Mucosa of rectum (tissue), 2 donors: ENCODE measurements around the gene AGTPBP1.
"Not testable (repeated sequence)": the region's sequence is repeated elsewhere in the genome, so short reads cannot be mapped to it uniquely, and the experiment has no call there.

Experiments used
- H3K27ac ChIP-seq, 2 donors: one replicate each; pipeline ENCODE4 v1.7.0; 2013; ENCODE audit warnings: inconsistent platforms in 2 of 2, low read depth in 2 of 2, low read length in 2 of 2
- H3K27me3 ChIP-seq, 2 donors: one replicate each; pipeline ENCODE4 v1.7.0; 2013; ENCODE audit warnings: low read length in 2 of 2; ENCODE audit not compliant: control insufficient read depth in 2 of 2, insufficient read depth in 2 of 2
- H3K36me3 ChIP-seq, 2 donors: one replicate each; pipeline ENCODE4 v1.7.0; 2013; ENCODE audit warnings: low read length in 2 of 2; ENCODE audit not compliant: control insufficient read depth in 2 of 2, insufficient read depth in 2 of 2
- H3K4me1 ChIP-seq, 2 donors: one replicate each; pipeline ENCODE4 v1.7.0; 2013; ENCODE audit warnings: low read length in 2 of 2, mild to moderate bottlenecking in 1 of 2; ENCODE audit not compliant: control insufficient read depth in 2 of 2, insufficient read depth in 2 of 2
- H3K4me3 ChIP-seq, 2 donors: one replicate each; pipeline ENCODE4 v1.7.0; 2013; ENCODE audit warnings: low read length in 2 of 2
- H3K9ac ChIP-seq, 2 donors: one replicate each; pipeline ENCODE4 v1.7.0; 2013; ENCODE audit warnings: low read length in 2 of 2, low read depth in 1 of 2, mild to moderate bottlenecking in 1 of 2
- H3K9me3 ChIP-seq, 2 donors: one replicate each; pipeline ENCODE4 v1.7.0; 2013; ENCODE audit warnings: low read length in 2 of 2; ENCODE audit not compliant: control insufficient read depth in 2 of 2
- donor health status: healthy.
- donor health status: Normal muscosa, but diverticular disease.

AGTPBP1 gene

DNA sequence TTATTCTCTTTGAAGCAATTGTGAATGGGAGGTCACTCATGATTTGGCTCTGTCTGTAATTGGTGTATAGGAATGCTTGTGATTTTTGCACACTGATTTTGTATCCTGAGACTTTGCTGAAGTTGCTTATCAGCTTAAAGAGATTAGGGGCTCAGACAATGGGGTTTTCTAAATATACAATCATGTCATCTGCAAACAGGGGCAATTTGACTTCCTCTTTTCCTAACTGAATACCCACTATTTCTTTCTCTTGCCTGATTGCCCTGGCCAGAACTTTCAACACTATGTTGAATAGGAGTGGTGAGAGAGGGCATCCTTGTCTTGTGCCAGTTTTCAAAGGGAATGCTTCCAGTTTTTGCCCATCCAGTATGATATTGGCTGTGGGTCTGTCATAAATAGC lies 22.3 kb downstream of the AGTPBP1 start:
- H3K36me3 ChIP-seq, H3K27me3 ChIP-seq, H3K4me1 ChIP-seq, H3K9ac ChIP-seq, H3K4me3 ChIP-seq, H3K27ac ChIP-seq, H3K9me3 ChIP-seq: not testable (repeated sequence)

DNA sequence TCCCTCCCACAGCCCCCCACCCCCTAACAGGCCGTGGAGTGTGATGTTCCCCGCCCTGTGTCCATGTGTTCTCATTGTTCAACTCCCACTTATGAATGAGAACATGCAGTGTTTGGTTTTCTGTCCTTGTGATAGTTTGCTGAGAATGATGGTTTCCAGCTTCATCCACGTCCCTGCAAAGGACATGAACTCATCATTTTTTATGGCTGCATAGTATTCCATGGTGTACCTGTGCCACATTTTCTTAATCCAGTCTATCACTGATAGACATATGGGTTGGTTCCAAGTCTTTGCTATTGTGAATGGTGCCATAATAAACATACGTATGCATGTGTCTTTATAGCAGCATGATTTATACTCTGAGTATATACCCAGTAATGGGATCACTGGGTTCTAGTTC lies 23.9 kb downstream of the AGTPBP1 start:
- H3K4me1 ChIP-seq, H3K9me3 ChIP-seq, H3K36me3 ChIP-seq, H3K27me3 ChIP-seq, H3K9ac ChIP-seq, H3K4me3 ChIP-seq, H3K27ac ChIP-seq: not testable (repeated sequence)

DNA sequence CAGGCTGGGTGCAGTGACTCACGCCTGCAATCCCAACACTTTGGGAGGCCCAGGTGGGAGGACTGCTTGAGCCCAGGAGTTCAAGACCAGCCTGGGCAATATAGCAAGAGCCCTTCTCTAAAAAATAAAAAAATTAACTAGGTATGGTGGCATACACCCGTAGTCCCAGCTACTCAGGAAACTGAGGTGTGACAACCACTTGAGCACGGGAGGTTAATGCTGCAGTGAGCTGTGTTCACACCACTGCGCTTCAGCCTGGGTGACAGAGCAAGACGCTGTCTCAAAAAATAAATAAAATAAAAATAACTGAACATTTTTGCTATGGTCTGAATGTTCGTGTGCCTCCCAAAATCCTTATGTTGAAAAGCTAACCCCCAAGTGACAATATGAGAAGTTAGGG lies 24.5 kb downstream of the AGTPBP1 start:
- H3K4me3 ChIP-seq = no peak overlapping the region
- H3K4me1 ChIP-seq = no peaks in the 10 kb centered on the region
- H3K9ac ChIP-seq = no peak overlapping the region
- H3K9me3 ChIP-seq = no peaks in the 10 kb centered on the region
- no peak overlapping the region for H3K27ac ChIP-seq
- no peaks in the 10 kb centered on the region for H3K27me3 ChIP-seq
- H3K36me3 ChIP-seq = no peaks in the 10 kb centered on the region

DNA sequence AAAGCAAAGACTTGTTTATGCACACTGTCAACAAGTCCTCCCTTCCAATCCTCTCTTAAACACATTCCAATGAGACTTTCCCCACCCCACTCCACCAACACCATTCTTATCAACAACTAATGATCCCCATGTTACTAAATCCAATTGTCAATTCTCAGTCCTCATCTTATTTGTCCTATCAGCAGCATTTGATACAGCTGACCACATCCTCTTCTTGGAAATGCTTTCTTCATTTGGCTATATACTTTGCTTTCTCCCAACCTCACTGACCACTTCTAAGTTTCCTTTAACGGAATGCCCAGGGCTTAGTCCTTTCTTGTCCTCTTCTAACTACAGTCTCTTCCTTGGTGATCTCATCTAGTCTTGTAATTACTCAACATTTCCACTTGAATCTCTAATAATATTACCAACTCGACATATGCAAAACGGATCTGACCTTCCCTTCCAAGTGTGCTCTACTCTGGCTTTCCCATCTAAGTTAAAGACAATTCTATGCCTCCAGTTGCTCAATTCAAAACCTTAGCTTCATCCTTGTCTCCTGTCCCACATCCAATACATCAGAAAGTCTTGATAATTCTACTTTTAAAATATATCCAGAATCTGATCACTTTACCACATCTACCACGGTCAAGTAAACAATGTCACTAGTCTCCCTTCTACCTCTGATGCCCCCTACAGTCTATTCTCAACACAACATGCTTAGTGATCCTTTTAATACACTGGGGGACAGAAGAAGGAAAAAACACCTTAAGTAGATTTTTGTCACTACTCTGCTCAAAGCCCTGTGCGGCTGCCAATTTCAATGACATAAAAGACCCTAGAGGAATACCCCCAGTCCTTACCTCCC lies 25.5 kb downstream of the AGTPBP1 start:
- Histone ChIP-seq H3K4me1 (no peaks in the 10 kb centered on the region), H3K9ac (no peak overlapping the region), H3K27me3 (no peaks in the 10 kb centered on the region), H3K36me3 (no peaks in the 10 kb centered on the region), H3K27ac (no peak overlapping the region), H3K4me3 (no peak overlapping the region), H3K9me3 (no peaks in the 10 kb centered on the region)

DNA sequence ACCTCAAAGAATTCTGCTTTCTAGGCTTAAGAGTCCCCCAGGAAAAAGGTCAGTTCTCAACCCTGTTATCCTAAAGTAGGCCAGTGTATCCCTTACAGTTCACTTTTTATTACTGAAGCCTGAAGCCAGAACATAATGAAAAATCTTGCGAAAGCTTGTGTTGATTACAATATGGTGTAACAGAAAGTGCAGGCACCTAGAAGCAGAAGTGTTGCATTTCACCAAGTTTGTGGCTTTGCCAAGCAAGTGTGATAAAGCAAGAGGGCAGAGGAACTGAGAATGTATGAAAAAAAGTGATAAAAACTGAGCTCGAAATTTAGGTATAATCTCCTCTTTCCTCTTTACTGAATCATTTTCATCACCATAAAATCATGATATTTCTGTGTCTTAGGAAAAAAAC lies 26.2 kb downstream of the AGTPBP1 start:
- H3K4me1 ChIP-seq = no peaks in the 10 kb centered on the region
- H3K27me3 ChIP-seq = no peaks in the 10 kb centered on the region
- H3K9me3 ChIP-seq = no peaks in the 10 kb centered on the region
- H3K9ac ChIP-seq = no peak overlapping the region
- H3K36me3 ChIP-seq = no peaks in the 10 kb centered on the region
- no peak overlapping the region for H3K4me3 ChIP-seq
- no peak overlapping the region for H3K27ac ChIP-seq

DNA sequence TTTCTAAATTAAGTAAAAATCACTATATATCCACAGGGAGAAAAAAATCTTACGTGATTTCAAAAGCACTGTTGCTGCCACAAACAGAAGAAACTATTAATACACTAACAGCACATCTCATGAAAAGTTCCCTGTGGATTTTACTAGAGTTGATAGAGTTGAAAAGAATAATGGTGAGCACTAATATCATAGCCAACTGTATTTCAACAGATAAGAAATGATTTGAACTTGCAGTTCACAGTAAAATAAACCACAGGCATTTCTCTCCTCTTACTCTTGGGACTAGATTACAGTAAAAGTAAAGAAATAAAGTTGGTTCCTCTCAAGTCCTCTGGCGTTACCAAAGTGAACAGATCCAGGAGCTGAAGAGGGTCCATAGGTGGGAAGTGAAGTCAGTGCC lies 27.9 kb downstream of the AGTPBP1 start:
- no peak overlapping the region for H3K27ac ChIP-seq

DNA sequence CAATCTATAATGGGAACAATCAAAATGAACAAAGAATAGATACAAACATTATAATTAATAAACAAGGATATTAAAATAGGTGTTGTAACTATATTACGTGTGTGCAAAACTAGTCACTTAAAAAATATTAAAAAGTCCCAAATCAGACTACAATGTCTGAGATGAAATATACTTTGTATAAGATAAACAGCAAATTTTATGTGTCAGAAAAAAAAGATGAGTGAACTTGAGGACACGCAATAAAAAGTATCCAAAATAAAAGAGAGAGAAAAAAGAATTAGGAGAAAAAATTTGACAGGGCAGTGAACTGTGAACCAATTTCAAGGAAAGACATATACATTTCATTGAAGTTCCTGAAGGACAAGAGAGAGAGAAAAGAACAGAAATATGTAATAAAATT lies 37.0 kb downstream of the AGTPBP1 start:
- H3K4me1 ChIP-seq = no peaks in the 10 kb centered on the region
- no peak overlapping the region for H3K4me3 ChIP-seq
- H3K27ac ChIP-seq = no peak overlapping the region
- H3K9ac ChIP-seq = no peak overlapping the region
- no peaks in the 10 kb centered on the region for H3K27me3 ChIP-seq
- no peaks in the 10 kb centered on the region for H3K9me3 ChIP-seq
- no peaks in the 10 kb centered on the region for H3K36me3 ChIP-seq

More for the DNA sequence above, 27.9 kb downstream of the AGTPBP1 start:
- H3K36me3 ChIP-seq = no peaks in the 10 kb centered on the region
- H3K4me3 ChIP-seq = no peak overlapping the region
- no peak overlapping the region for H3K9ac ChIP-seq
- H3K4me1 ChIP-seq = no peaks in the 10 kb centered on the region
- H3K9me3 ChIP-seq = no peaks in the 10 kb centered on the region
- no peaks in the 10 kb centered on the region for H3K27me3 ChIP-seq

DNA sequence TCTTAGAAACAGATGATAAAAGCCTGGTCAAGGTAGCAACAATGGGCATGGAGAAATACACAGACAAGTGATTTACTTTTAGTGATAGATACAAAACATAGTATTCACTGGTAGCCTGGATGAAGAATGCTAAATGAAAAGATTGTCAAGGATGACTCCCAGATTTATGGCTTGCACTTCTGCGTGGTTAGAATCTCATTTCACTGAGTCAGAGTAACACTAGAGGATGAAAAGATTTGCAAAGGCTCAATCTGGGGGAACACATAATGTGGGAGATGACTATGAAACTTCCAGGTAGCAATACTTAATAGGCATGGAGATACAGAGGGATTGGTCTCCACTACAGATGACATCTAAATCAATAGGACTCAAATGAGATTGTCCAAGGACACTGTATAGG lies 38.4 kb downstream of the AGTPBP1 start:
- Histone ChIP-seq H3K27me3 (no peaks in the 10 kb centered on the region), H3K27ac (no peak overlapping the region), H3K4me1 (no peaks in the 10 kb centered on the region), H3K9me3 (no peaks in the 10 kb centered on the region), H3K4me3 (no peak overlapping the region), H3K36me3 (no peaks in the 10 kb centered on the region), H3K9ac (no peak overlapping the region)

DNA sequence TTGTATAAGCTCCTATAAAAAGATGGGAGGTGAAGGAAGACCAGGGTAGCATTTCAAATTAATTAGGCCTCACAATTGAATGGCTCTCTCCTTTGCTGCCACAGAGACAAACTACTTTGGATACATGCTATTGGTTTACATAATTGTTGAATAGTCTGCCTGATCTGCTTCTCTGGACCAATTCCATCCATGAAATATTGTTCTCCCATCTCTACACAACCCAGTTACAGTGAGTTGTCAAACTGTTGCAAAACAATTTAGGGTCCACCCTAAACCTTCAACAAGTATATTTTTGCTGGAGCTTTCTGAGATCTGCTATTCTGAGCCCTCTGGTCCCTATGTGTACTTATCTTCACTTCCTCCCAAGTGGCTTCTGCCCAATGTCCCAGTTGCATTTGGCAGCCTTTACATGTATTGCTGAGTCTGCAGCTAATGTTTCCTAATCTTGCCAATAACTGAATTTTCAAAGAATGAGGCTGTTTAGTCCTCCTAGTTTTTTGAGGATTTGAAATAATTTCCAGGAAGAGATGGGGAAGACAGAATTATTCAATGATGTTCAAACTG lies 38.9 kb downstream of the AGTPBP1 start:
- H3K36me3 ChIP-seq = no peaks in the 10 kb centered on the region
- H3K27me3 ChIP-seq = no peaks in the 10 kb centered on the region
- H3K4me1 ChIP-seq = no peaks in the 10 kb centered on the region
- no peak overlapping the region for H3K9ac ChIP-seq
- H3K27ac ChIP-seq = no peak overlapping the region
- H3K9me3 ChIP-seq = no peaks in the 10 kb centered on the region
- no peak overlapping the region for H3K4me3 ChIP-seq

DNA sequence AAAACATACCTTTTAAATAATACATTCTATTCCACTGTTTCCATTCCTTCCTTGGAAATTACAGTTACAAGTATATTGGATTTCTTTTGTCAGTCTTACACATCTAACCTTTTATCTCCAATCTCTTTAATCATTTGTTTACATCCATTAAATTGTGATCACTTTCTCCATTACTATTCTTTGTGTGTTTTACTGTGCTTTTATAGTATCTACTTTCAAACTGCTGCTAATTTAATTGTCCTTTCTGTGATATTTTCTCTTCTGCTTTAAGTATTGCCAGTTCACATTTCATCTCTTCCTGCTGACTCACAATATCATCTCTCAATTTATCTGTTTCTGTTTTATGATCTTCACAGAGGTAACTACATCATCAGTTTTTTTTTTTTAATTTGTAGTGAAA lies 39.6 kb downstream of the AGTPBP1 start:
- Histone ChIP-seq H3K4me3 (no peak overlapping the region), H3K27me3 (no peaks in the 10 kb centered on the region), H3K9me3 (no peaks in the 10 kb centered on the region), H3K9ac (no peak overlapping the region), H3K4me1 (no peaks in the 10 kb centered on the region), H3K36me3 (no peaks in the 10 kb centered on the region), H3K27ac (no peak overlapping the region)
